Neuronal stem cell (in vitro differentiated cells): Measurements from ENCODE around the gene KLHDC7B.

ENCODE experiments used
- DNase-seq: peaks from one replicate; pipeline ENCODE4 v3.0.0-alpha.2; 2013; ENCODE audit warnings: low spot score
- H2AFZ ChIP-seq: one replicate; pipeline ENCODE4 v1.6.1; 2013; ENCODE audit warnings: mild to moderate bottlenecking, low read length, inconsistent platforms
- H2AK5ac ChIP-seq: 2 replicates; pipeline ENCODE4 v1.6.1; 2013; ENCODE audit warnings: low read depth, mild to moderate bottlenecking, inconsistent platforms, low read length, moderate library complexity, mixed read lengths
- H2BK120ac ChIP-seq: 2 replicates; pipeline ENCODE4 v1.6.1; 2013; ENCODE audit warnings: low read depth, mild to moderate bottlenecking, inconsistent platforms, low read length, moderate library complexity, mixed read lengths
- H2BK12ac ChIP-seq: one replicate; pipeline ENCODE4 v1.6.1; 2013; ENCODE audit warnings: low read length, inconsistent platforms
- H2BK15ac ChIP-seq: 2 replicates; pipeline ENCODE4 v1.6.1; 2013; ENCODE audit warnings: mild to moderate bottlenecking, low read length, inconsistent platforms, mixed read lengths
- H2BK5ac ChIP-seq: one replicate; pipeline ENCODE4 v1.6.1; 2013; ENCODE audit warnings: inconsistent platforms, mild to moderate bottlenecking, low read length, moderate library complexity
- H3K14ac ChIP-seq: one replicate; pipeline ENCODE4 v1.6.1; 2013; ENCODE audit warnings: low read length, inconsistent platforms
- H3K18ac ChIP-seq: 2 replicates; pipeline ENCODE4 v1.6.1; 2013; ENCODE audit warnings: low read length, inconsistent platforms
- H3K23ac ChIP-seq: 2 replicates; pipeline ENCODE4 v1.6.1; 2013; ENCODE audit warnings: low read depth, mild to moderate bottlenecking, mixed read lengths, low read length, inconsistent platforms; ENCODE audit not compliant: poor library complexity
- H3K27ac ChIP-seq: replicated peaks from 3 replicates; pipeline ENCODE4 v1.5.1; 2013; ENCODE audit warnings: low read length, inconsistent platforms
- H3K27me3 ChIP-seq, 3 experiments: 2 replicates each; pipeline ENCODE4 v1.6.1; 2013; ENCODE audit warnings: low read length in 3 of 3, mild to moderate bottlenecking in 2 of 3, inconsistent platforms in 1 of 3, low read depth in 1 of 3, mixed read lengths in 1 of 3, moderate library complexity in 1 of 3; ENCODE audit not compliant: control insufficient read depth in 3 of 3, insufficient read depth in 3 of 3
- H3K36me3 ChIP-seq, 2 donors: replicated peaks in 1 of 2; 2 replicates each; pipeline ENCODE4 v1.6.1; 2013; ENCODE audit warnings: low read length in 2 of 2; ENCODE audit not compliant: control insufficient read depth in 2 of 2, insufficient read depth in 2 of 2
- H3K4ac ChIP-seq: 2 replicates; pipeline ENCODE4 v1.6.1; 2013; ENCODE audit warnings: inconsistent platforms, mild to moderate bottlenecking, low read length, moderate library complexity
- H3K4me1 ChIP-seq, 2 donors: 1 replicate in 1 of 2; 2 replicates in 1 of 2; pipeline ENCODE4 v1.6.1; 2013; ENCODE audit warnings: low read length in 2 of 2, low read depth in 1 of 2; ENCODE audit not compliant: control insufficient read depth in 2 of 2, insufficient read depth in 1 of 2
- H3K4me2 ChIP-seq: one replicate; pipeline ENCODE4 v1.6.1; 2013; ENCODE audit warnings: mild to moderate bottlenecking, low read length, inconsistent platforms; ENCODE audit not compliant: insufficient read depth, poor library complexity, severe bottlenecking
- H3K4me3 ChIP-seq, 2 donors: 2 replicates each; pipeline ENCODE4 v1.5.1; 2013; ENCODE audit warnings: low read length in 2 of 2, mild to moderate bottlenecking in 2 of 2, inconsistent platforms in 1 of 2, moderate library complexity in 1 of 2
- H3K79me1 ChIP-seq: one replicate; pipeline ENCODE4 v1.6.1; 2013; ENCODE audit warnings: low read depth, mild to moderate bottlenecking, inconsistent platforms, low read length, moderate library complexity
- H3K9ac ChIP-seq: one replicate; pipeline ENCODE4 v1.6.1; 2013; ENCODE audit warnings: mild to moderate bottlenecking, low read depth, low read length, inconsistent platforms; ENCODE audit not compliant: poor library complexity
- H3K9me3 ChIP-seq, 2 donors: replicated peaks in 1 of 2; 2 replicates each; pipeline versions ENCODE3 to v1.6.1; 2013; ENCODE audit warnings: low read length in 2 of 2, mild to moderate bottlenecking in 2 of 2, inconsistent platforms in 1 of 2, low read depth in 1 of 2, mixed read lengths in 1 of 2, moderate library complexity in 1 of 2; ENCODE audit not compliant: control insufficient read depth in 2 of 2, insufficient read depth in 1 of 2
- H4K8ac ChIP-seq: one replicate; pipeline ENCODE4 v1.6.1; 2013; ENCODE audit warnings: low read depth, mild to moderate bottlenecking, inconsistent platforms, low read length, moderate library complexity
- H4K91ac ChIP-seq: one replicate; pipeline ENCODE4 v1.6.1; 2013; ENCODE audit warnings: low read length, low read depth, mild to moderate bottlenecking, inconsistent platforms; ENCODE audit not compliant: poor library complexity
- WGBS, 2 donors: extraction: QIAGEN DNeasy Blood & Tissue Kit; methylation state at CpG; one replicate each; pipeline ENCODE4 v1.1.7; 2013; ENCODE audit warnings: missing lambda C conversion rate in 2 of 2, mixed read lengths in 1 of 2; ENCODE audit not compliant: insufficient read length in 2 of 2, insufficient replicate concordance in 1 of 2; ENCODE audit errors: extremely low coverage in 2 of 2; 5-methylcytosine and 5-hydroxymethylcytosine counted together

Gene KLHDC7B

GRCh38 chr22:50529416-50529896 is 16.2 kb upstream of the KLHDC7B start:
- peaks cover 6% of the 10 kb centered on the region for H3K79me1 ChIP-seq
- H4K91ac ChIP-seq: no peak overlapping the region
- H2BK12ac ChIP-seq: peak overlapping the region; percentile 73
- H3K4me3 ChIP-seq: peak overlapping the region in 1 of 2 donors; percentile 38
- H3K27ac ChIP-seq: no peak overlapping the region
- no peak overlapping the region for H2BK5ac ChIP-seq
- peaks cover 15 to 24% of the 10 kb centered on the region in 2 donors for H3K4me1 ChIP-seq
- H3K9me3 ChIP-seq: peaks cover 8 to 21% of the 10 kb centered on the region in 2 donors
- H2AK5ac ChIP-seq: peak overlapping the region; percentile 88
- H3K4me2 ChIP-seq: no peak overlapping the region
- H3K27me3 ChIP-seq: peaks cover 14 to 35% (median 14%) of the 10 kb centered on the region in 3 experiments
- H3K23ac ChIP-seq: peak overlapping the region; percentile 99
- peaks cover under 1 to 6% of the 10 kb centered on the region in 2 donors for H3K36me3 ChIP-seq
- H3K9ac ChIP-seq: peak overlapping the region; percentile 44
- H3K14ac ChIP-seq: peak overlapping the region; percentile 21
- peak overlapping the region; percentile 9 for H2BK15ac ChIP-seq
- WGBS, 2 donors: no CpG with 5 or more reads among the region's 50 CpGs
- H4K8ac ChIP-seq: peak overlapping the region; percentile 65
- DNase-seq: no peak
- peak overlapping the region; percentile 87 for H3K18ac ChIP-seq
- H2AFZ ChIP-seq: no peak overlapping the region
- H2BK120ac ChIP-seq: no peak overlapping the region
- peak overlapping the region; percentile 37 for H3K4ac ChIP-seq

- peaks cover 14 to 35% (median 14%) of the 10 kb centered on the region in 3 experiments for H3K27me3 ChIP-seq
- peak within 1 kb of the TSS; percentile 96 for H3K18ac ChIP-seq
- no CpG with 5 or more reads among the region's 92 CpGs for WGBS, 2 donors
- peaks cover 14 to 19% of the 10 kb centered on the region in 2 donors for H3K4me1 ChIP-seq
- peak within 1 kb of the TSS; percentile 97 for H3K14ac ChIP-seq
- H4K8ac ChIP-seq: peak within 1 kb of the TSS; percentile 65
- H3K9me3 ChIP-seq: peaks cover 8 to 21% of the 10 kb centered on the region in 2 donors
- no peak within 1 kb of the TSS for H4K91ac ChIP-seq
- H3K9ac ChIP-seq: peak within 1 kb of the TSS; percentile 81
- no peak for DNase-seq
- no peak within 1 kb of the TSS for H3K27ac ChIP-seq
- H2BK12ac ChIP-seq: peak within 1 kb of the TSS; percentile 73
- H2BK5ac ChIP-seq: peak within 1 kb of the TSS; percentile 60
- peak within 1 kb of the TSS; percentile 99 for H3K23ac ChIP-seq
- peaks cover 5% of the 10 kb centered on the region for H3K79me1 ChIP-seq
- peak within 1 kb of the TSS; percentile 73 for H3K4me2 ChIP-seq
- no peak within 1 kb of the TSS for H2AFZ ChIP-seq
- H2AK5ac ChIP-seq: peak within 1 kb of the TSS; percentile 99
- peak within 1 kb of the TSS in 1 of 2 donors; percentile 82 for H3K4me3 ChIP-seq
- H2BK120ac ChIP-seq: peak within 1 kb of the TSS; percentile 72
- peak within 1 kb of the TSS; percentile 83 for H2BK15ac ChIP-seq
- H3K36me3 ChIP-seq: no peaks in the 10 kb centered on the region
- peak within 1 kb of the TSS; percentile 37 for H3K4ac ChIP-seq
Observed at GRCh38 chr22:50529897-50530579, 15.7 kb upstream of the KLHDC7B start, which contains the start of gene TYMP. TSS of gene TYMP (minus strand) at chr22:50530012. CDS start at chr22:50529709, 303 bp downstream.

- Histone ChIP-seq H2AK5ac (peak overlapping the region; percentile 99), H3K36me3 (no peaks in the 10 kb centered on the region), H2BK12ac (peak overlapping the region; percentile 10), H2BK120ac (peak overlapping the region; percentile 72), H3K9me3 (peaks cover 8 to 21% of the 10 kb centered on the region in 2 donors), H2BK5ac (peak overlapping the region; percentile 60), H4K91ac (no peak overlapping the region), H3K18ac (peak overlapping the region; percentile 96), H3K4me3 (peak overlapping the region in 1 of 2 donors; percentile 82), H3K9ac (peak overlapping the region; percentile 81), H2AFZ (no peak overlapping the region), H3K4ac (no peak overlapping the region), H3K79me1 (peaks cover 4% of the 10 kb centered on the region), H2BK15ac (peak overlapping the region; percentile 83), H3K4me1 (peaks cover 14 to 17% of the 10 kb centered on the region in 2 donors), H4K8ac (no peak overlapping the region), H3K27me3 (peaks cover 14 to 35% (median 14%) of the 10 kb centered on the region in 3 experiments), H3K4me2 (peak overlapping the region; percentile 73), H3K23ac (peak overlapping the region; percentile 99), H3K27ac (no peak overlapping the region), H3K14ac (peak overlapping the region; percentile 97)
- WGBS, 2 donors: no CpG with 5 or more reads among the region's 21 CpGs
- DNase-seq: no peak
Observed at GRCh38 chr22:50530580-50530876, 15.2 kb upstream of the KLHDC7B start.

GRCh38 chr22:50530877-50531545 is 14.7 kb upstream of the KLHDC7B start:
- Histone ChIP-seq H2BK12ac (peak overlapping the region; percentile 84), H3K9me3 (peaks cover 8 to 21% of the 10 kb centered on the region in 2 donors), H3K9ac (peak overlapping the region; percentile 84), H3K4me1 (peaks cover 14 to 17% of the 10 kb centered on the region in 2 donors), H3K4me3 (peak overlapping the region; percentile 55 to 82), H4K91ac (no peak overlapping the region), H3K36me3 (no peaks in the 10 kb centered on the region), H3K18ac (peak overlapping the region; percentile 98), H3K27me3 (peaks cover 14 to 35% (median 14%) of the 10 kb centered on the region in 3 experiments), H2BK15ac (peak overlapping the region; percentile 97), H3K4ac (peak overlapping the region; percentile 93), H3K4me2 (peak overlapping the region; percentile 89), H3K14ac (peak overlapping the region; percentile 97), H2BK5ac (peak overlapping the region; percentile 82), H2AK5ac (peak overlapping the region; percentile 99), H2BK120ac (no peak overlapping the region), H4K8ac (peak overlapping the region; percentile 96), H3K79me1 (peaks cover 4% of the 10 kb centered on the region), H3K27ac (no peak overlapping the region), H2AFZ (peak overlapping the region; percentile 96), H3K23ac (peak overlapping the region; percentile 99)
- DNase-seq: no peak
- no CpG with 5 or more reads among the region's 53 CpGs for WGBS, 2 donors
